Measurements from ENCODE around the gene HMGN1. TPM values are rescaled to one million over a fixed set of nuclear protein-coding genes. Genes with fewer than 3 reads are reported as not detected.
A peak's percentile ranks its signal among the peaks of the same experiment; 100 is the strongest.

HMGN1 gene
- total RNA-seq, 2 donors from 2014 or later: 37.1 to 39.6 TPM

- H3K27ac ChIP-seq: no peak overlapping the region
- TF ChIP-seq CTCF (IDR thresholded peaks at IDR 0.05): no peak
Measured at GRCh38 chr21:39363607-39364555, 15.0 kb upstream of the HMGN1 start.

GRCh38 chr21:39362733-39363132, 13.8 kb upstream of the HMGN1 start:
- TF ChIP-seq CTCF (IDR thresholded peaks at IDR 0.05): no peak
- H3K4me1 ChIP-seq: no peaks in the 10 kb centered on the region
- no peaks in the 10 kb centered on the region for H3K9me3 ChIP-seq
- no peaks in the 10 kb centered on the region for H3K36me3 ChIP-seq
- H3K27ac ChIP-seq: no peak overlapping the region
- no peak for DNase-seq (ENCODE audit: low spot score)
- H3K4me3 ChIP-seq: no peak overlapping the region
- no peaks in the 10 kb centered on the region for H3K27me3 ChIP-seq

More at GRCh38 chr21:39363607-39364555, 15.0 kb upstream of the HMGN1 start:
- Histone ChIP-seq H3K27me3 (no peaks in the 10 kb centered on the region), H3K36me3 (no peaks in the 10 kb centered on the region), H3K4me3 (no peak overlapping the region), H3K4me1 (no peaks in the 10 kb centered on the region), H3K9me3 (no peaks in the 10 kb centered on the region)
- no peak for DNase-seq (ENCODE audit: low spot score)

GRCh38 chr21:39359382-39359781, 10.5 kb upstream of the HMGN1 start:
- Histone ChIP-seq H3K4me3 (no peak overlapping the region), H3K4me1 (no peaks in the 10 kb centered on the region), H3K36me3 (no peaks in the 10 kb centered on the region), H3K9me3 (no peaks in the 10 kb centered on the region), H3K27ac (no peak overlapping the region), H3K27me3 (no peaks in the 10 kb centered on the region)
- TF ChIP-seq CTCF (IDR thresholded peaks at IDR 0.05): no peak
- DNase-seq (ENCODE audit: low spot score): no peak

- H3K27ac ChIP-seq: no peak overlapping the region
- H3K36me3 ChIP-seq: no peaks in the 10 kb centered on the region
- no peaks in the 10 kb centered on the region for H3K27me3 ChIP-seq
- H3K9me3 ChIP-seq: no peaks in the 10 kb centered on the region
- H3K4me3 ChIP-seq: no peak overlapping the region
- no peak for DNase-seq (ENCODE audit: low spot score)
- H3K4me1 ChIP-seq: peaks cover 0 to 5% of the 10 kb centered on the region in 2 donors
- no peak for TF ChIP-seq CTCF (IDR thresholded peaks at IDR 0.05)
Measured at GRCh38 chr21:39353295-39353694, 4.4 kb upstream of the HMGN1 start.

- DNase-seq (ENCODE audit: low spot score): no peak
- Histone ChIP-seq H3K4me3 (peak overlapping the region in 1 of 2 donors; percentile 80), H3K36me3 (no peaks in the 10 kb centered on the region), H3K27ac (peak overlapping the region; percentile 93 to 95), H3K4me1 (peaks cover 0 to 25% of the 10 kb centered on the region in 2 donors), H3K9me3 (no peaks in the 10 kb centered on the region), H3K27me3 (no peaks in the 10 kb centered on the region)
- no peak for TF ChIP-seq CTCF (IDR thresholded peaks at IDR 0.05)
Measured at GRCh38 chr21:39350094-39351005, 1.5 kb upstream of the HMGN1 start.
